Measurements from ENCODE around the gene DCAF8L2.

DCAF8L2 gene

GRCh38 chrX:27797575-27797974 lies 207.4 kb downstream of the DCAF8L2 start:
- no peak overlapping the region for H3K4me3 ChIP-seq (ENCODE audit: control insufficient read depth, low read depth, low read length)
- no peak for TF ChIP-seq CTCF (IDR thresholded peaks at IDR 0.05; ENCODE audit: control insufficient read depth, insufficient read depth, low read depth, low read length, missing control alignments)
- DNase-seq (ENCODE audit: low read depth): no peak
